GM19455 (cell line): Measurements from ENCODE around the gene PCLO.

Experiments used
- ATAC-seq: cut with Tn5 transposase; IDR thresholded peaks from one replicate; pipeline ENCODE4 v1.9.1; 2021; ENCODE audit not compliant: unreplicated experiment

The PCLO gene, protein sequence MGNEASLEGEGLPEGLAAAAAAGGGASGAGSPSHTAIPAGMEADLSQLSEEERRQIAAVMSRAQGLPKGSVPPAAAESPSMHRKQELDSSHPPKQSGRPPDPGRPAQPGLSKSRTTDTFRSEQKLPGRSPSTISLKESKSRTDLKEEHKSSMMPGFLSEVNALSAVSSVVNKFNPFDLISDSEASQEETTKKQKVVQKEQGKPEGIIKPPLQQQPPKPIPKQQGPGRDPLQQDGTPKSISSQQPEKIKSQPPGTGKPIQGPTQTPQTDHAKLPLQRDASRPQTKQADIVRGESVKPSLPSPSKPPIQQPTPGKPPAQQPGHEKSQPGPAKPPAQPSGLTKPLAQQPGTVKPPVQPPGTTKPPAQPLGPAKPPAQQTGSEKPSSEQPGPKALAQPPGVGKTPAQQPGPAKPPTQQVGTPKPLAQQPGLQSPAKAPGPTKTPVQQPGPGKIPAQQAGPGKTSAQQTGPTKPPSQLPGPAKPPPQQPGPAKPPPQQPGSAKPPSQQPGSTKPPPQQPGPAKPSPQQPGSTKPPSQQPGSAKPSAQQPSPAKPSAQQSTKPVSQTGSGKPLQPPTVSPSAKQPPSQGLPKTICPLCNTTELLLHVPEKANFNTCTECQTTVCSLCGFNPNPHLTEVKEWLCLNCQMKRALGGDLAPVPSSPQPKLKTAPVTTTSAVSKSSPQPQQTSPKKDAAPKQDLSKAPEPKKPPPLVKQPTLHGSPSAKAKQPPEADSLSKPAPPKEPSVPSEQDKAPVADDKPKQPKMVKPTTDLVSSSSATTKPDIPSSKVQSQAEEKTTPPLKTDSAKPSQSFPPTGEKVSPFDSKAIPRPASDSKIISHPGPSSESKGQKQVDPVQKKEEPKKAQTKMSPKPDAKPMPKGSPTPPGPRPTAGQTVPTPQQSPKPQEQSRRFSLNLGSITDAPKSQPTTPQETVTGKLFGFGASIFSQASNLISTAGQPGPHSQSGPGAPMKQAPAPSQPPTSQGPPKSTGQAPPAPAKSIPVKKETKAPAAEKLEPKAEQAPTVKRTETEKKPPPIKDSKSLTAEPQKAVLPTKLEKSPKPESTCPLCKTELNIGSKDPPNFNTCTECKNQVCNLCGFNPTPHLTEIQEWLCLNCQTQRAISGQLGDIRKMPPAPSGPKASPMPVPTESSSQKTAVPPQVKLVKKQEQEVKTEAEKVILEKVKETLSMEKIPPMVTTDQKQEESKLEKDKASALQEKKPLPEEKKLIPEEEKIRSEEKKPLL (N-terminal part only)

DNA sequence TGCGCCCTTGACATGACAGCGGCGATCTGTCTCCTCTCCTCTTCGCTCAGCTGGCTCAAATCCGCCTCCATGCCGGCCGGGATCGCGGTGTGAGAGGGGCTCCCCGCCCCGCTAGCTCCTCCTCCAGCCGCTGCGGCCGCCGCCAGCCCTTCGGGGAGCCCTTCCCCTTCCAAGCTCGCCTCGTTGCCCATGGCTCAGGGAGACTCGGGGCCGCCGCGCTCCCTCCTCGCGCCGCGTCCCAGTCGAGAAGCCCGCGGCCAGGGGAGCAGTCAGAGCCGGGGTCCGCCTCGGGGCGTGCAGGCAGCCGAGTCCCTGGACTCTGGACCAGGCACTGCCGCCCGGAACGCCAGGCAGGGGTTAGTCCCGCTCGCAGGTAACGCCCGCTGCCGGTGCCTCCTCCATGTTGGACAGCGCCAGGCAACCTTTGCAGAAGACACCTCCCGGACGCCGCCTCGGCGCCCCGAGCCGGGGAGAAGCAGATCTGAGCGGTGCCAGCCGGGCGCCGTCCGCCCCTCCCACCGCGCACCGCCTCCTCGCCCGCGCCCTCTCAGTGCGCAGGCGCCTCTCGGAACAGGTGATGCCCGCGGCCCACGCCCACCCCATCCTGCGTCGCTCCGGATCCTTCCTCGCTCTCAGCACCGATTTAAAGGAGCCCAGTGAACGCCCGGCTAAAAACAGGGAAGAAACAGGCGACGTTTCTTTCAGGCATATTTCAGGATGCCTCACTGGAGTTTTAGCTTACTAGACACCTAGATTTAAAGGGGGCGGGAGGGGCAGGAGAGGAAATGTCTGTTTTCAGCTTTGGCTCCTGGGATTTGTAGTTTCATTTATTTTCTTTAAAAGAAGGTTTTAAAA lies at the start of gene PCLO:
TSS of gene PCLO (minus strand) at position 483 of the 855 bp plus-strand sequence. CDS start at position 191, 292 bp downstream.
- ATAC-seq = peak; percentile 88

- ATAC-seq = no peak
Measured at GRCh38 chr7:83211685-83212084, 49.0 kb upstream of the PCLO start.

DNA sequence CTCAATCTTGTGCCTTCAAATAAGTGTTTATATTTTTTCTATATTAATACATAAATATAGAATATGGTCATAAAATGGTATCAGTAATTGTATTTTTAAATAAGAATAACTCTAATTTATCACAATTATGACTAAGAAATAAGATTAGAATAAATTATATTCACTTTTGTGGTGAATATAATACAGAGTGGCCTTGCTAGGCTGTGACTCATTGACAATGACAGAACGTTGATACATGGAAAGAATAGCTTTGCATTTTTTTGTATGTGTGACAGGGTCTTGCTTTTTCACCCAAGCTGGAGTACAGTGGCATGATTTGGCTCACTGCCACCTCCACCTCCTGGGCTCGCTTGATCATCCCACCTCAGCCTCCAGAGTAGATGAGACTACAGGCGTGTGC lies 47.8 kb upstream of the PCLO start:
- no peak for ATAC-seq

DNA sequence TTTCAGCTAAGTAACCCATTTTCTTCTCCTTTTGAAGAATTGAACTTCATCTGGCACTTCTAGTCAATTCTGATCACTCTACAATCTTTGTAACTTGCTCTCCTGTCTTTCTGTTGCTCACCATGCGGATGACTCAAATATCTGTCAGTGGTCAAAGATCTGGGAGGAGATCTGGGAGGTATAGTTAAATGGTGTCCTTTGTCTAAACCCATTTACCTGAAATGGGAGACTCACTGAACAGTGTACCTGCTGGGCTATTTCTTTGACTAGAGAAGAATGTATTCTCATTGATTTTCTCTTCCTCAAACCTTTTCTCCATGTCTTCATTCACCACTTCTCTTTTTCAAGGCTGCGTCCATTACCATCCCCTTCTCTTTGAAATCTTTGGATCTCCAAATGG lies 42.0 kb upstream of the PCLO start:
- ATAC-seq = no peak

DNA sequence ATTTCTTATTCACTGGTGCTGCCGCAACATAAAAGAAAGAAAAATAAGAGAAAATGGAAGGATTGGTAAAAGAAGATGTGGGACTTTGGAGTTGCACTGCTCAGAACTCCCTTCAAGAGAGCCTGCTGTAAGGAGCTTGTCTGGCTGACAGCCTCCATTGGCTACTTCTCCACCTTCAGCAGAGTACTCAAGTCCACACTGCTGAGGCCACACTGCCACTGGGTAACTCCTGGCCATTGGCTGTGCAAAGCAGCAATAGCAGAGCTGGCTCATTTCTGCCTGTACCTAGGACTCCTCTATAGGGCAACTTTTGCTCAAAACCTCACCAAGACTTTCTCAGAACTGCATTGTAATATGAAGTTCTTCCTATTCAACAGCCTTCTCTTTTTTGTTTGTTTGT lies 38.7 kb upstream of the PCLO start:
- ATAC-seq = no peak

DNA sequence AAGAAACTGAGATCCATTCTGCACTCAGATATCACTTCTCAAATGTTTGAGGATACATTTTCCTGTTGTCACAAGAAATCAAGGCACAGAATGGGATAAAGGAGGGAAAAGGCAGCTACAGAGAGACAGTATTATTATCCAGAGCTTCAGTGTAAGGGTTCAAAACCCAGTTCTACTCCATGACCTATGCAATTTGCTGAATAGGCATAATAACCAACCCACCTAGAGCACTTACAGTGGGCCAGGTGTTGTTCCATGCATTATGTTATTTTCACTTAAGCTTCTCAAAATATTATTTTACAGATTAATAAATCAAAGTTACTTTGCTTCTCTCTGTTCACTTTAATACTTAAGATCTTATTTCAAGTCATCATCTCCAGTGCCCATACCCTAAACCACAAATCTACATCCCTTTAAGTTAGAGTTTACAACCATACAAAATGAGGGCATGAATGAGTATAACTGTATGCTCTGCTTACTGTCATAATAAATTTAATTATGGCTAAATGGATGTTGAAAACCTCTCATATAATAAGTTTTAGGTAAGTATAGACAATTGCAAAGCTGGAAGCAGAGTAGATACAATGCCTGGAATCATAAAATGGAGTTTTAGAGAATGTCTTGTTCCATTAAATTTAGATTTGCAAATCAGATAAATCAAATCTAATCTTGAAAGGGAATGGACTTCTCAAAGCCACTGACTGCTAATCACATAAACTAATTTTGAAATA lies 28.1 kb upstream of the PCLO start:
- ATAC-seq = no peak

DNA sequence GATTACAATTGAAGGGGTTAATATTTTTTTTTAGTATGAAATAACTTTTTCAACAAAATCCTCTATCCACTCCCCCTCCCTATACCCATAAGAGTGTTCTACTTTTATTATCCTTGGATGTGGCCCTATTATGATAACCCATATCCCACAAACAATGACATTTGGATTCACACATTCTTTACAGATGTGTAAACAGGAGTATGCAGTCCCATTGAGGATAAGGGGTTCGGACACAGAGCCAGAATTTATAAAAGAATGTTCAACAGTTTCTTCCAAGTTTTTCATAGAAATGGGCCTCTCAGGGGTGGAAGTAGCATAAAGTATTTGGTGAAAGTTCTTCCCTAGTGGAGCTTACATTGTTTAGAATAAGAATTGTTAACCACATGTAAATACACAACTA lies 16.1 kb upstream of the PCLO start:
- ATAC-seq = no peak

- no peak for ATAC-seq
Measured at GRCh38 chr7:83178066-83178465, 15.4 kb upstream of the PCLO start.

DNA sequence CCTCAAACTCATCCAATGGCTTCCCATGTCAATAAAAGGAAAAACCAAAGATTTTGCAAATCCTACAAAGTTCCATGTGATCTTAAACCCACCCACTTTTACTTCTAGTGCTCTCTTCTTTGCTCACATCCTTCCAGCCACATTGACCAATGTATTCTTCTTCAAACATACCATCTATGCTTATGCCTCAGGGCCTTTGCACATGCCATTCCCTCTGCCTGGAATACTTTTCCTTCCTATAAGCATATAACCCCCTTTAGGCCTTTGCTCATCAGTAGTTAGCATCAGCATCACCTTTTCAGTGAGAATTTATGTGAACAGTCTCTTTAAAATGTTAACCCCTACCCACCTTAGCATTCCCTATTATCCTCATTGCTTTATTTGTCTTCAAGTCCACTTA lies 11.0 kb upstream of the PCLO start:
- no peak for ATAC-seq

- ATAC-seq = no peak
Measured at GRCh38 chr7:83166781-83167180, 4.1 kb upstream of the PCLO start.

DNA sequence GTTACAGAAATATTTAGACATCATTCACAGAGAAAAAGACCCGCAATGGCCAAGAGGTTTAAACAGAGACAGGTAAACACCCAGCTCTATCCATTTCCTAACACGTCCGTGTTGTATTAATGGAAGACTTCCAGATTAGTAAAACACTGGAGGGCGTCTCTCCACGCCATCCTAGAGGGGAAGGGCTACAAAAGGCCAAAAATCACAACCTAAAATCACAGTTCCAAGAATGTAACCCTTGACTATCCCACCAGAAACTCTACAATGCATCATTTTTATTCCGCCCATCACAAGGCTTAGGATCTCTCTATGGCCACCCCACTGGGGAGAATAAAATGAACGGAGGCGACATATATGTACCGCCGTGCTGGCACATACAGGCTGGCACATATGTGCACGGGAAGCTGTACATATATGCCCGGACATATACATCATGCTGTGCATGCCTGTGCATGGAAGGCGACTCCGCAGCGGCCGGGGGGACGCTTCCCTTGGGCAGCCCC lies 734 bp downstream of the PCLO start:
- no peak for ATAC-seq

- ATAC-seq = no peak
Measured at GRCh38 chr7:83161186-83161585, 1.5 kb downstream of the PCLO start.

DNA sequence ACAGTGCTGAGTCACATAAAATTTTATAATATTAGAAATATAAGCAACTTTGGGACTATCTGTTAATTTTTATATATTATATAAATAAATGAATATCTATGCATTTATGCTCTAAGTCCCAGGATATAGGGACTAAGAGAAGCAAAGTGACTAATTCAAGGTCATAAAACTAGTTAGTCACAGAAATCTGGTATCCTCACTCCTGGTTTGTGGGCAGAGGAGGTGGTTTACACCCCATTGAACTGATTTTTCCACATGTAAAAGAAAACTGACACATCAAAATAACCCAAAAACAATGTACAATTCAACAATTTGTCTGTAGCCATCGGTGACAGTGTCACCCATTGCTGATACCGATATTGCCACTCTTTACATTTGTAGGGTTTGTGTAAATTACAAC lies 3.0 kb downstream of the PCLO start:
- ATAC-seq = no peak

- no peak for ATAC-seq
Measured at GRCh38 chr7:83156006-83156405, 6.7 kb downstream of the PCLO start.

DNA sequence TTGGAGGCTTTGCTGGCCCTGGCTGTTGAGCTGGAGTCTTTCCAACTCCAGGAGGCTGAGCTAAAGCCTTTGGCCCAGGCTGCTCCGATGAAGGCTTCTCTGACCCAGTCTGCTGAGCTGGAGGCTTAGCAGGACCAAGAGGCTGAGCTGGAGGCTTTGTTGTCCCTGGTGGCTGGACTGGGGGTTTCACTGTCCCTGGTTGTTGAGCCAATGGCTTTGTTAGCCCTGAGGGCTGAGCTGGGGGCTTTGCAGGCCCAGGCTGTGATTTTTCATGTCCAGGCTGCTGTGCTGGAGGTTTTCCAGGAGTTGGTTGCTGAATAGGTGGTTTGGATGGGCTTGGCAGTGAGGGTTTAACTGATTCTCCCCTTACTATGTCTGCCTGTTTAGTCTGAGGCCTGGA lies 7.3 kb downstream of the PCLO start:
- no peak for ATAC-seq

DNA sequence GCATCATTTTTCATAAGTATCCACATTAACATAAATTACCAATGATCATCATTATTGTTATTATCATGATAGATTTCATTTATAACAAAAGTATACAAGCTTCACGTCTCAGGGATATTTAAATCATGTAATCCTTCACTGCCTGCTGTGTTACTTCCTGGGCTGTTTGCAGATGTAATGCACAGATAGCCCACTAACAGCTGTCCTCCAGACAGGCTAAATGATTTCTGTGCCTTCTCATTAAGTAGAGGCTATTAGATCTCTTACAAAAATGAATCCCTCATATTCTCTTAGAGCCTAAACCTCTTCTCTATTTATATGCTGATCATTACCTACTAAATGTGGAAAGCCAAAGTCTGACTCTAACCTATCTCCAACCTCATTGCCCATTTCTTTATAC lies 9.3 kb downstream of the PCLO start:
- no peak for ATAC-seq

DNA sequence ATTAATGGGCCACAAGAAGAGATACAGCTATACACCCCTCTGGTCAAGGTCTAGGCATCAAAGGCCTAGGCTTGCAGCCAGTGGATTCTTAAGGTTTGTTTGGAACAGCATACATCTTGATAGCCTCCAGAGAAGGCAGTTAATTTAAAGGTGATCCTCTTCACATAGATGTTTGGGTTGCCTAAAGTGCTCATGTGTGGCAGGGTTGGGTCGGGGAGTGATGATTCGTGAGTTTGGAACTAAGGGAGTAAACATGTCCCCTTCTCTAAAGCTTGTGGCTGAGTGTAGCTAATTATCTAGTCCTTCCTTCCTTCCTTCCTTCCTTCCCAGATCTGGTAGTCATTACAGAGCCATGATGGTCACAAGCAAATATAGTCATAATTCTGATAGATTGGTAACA lies 12.4 kb downstream of the PCLO start:
- ATAC-seq = no peak

- no peak for ATAC-seq
Measured at GRCh38 chr7:83149466-83149865, 13.2 kb downstream of the PCLO start.

- ATAC-seq = no peak
Measured at GRCh38 chr7:83148776-83149175, 13.9 kb downstream of the PCLO start.

DNA sequence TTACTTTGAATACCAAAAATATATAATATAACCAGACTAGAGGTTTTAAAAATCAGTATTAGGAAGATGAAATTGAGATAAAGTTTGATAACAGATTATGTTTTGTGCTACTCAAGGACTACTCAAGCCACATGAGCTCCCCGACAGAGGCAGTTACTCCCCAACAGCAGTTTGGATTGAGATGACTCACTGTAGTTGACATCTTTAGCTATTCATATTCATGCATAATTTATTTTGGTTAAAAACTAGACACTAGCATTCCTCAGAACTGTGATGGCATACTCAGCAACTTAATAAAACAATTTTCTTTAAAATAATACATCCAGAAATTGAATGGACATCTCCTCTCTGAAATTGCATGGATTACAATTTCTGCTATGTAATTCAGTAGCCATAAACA lies 19.6 kb downstream of the PCLO start:
- no peak for ATAC-seq
